Measurements from ENCODE around the gene SMG7. TPM values are rescaled to one million over a fixed set of nuclear protein-coding genes. Genes with fewer than 3 reads are reported as not detected.

Gene SMG7
- total RNA-seq, 1 experiment from 2014 or later, result 54.1 TPM

- POLR2A ChIA-PET, result no interaction called here
Observed at GRCh38 chr1:183566026-183566425, 93.7 kb downstream of the SMG7 start.

More at GRCh38 chr1:183566026-183566425, 93.7 kb downstream of the SMG7 start:
- DNase-seq (ENCODE audit: low read depth, low spot score) (no peak), ATAC-seq (no peak)
- Histone ChIP-seq H4K20me1 (ENCODE audit: insufficient read depth) (no peaks in the 10 kb centered on the region), H3K9ac (ENCODE audit: low read length) (no peak overlapping the region), H3K27me3 (ENCODE audit: insufficient read depth, low read length) (no peaks in the 10 kb centered on the region), H3K36me3 (ENCODE audit: control insufficient read depth in 1 of 2, insufficient read depth in 2 of 2, low read length in 2 of 2) (no peaks in the 10 kb centered on the region), H3K9me2 (ENCODE audit: insufficient read depth) (no peaks in the 10 kb centered on the region), H3K79me2 (ENCODE audit: insufficient read depth, low read length) (no peaks in the 10 kb centered on the region), H3K4me3 (replicated peaks in 1 of 2; ENCODE audit: low read depth in 1 of 2, low read length in 2 of 2) (no peak overlapping the region), H2AFZ (ENCODE audit: low read depth, low read length, poor library complexity, severe bottlenecking) (no peak overlapping the region), H3K4me2 (ENCODE audit: low read length) (no peak overlapping the region), H3K9me3 (ENCODE audit: control insufficient read depth in 1 of 2, insufficient read depth in 1 of 2, low read depth in 1 of 2, low read length in 2 of 2) (no peaks in the 10 kb centered on the region), H3K27ac (ENCODE audit: low read depth, low read length) (no peak overlapping the region), H3K4me1 (ENCODE audit: control insufficient read depth in 1 of 2, insufficient read depth in 2 of 2, low read length in 2 of 2) (peaks cover 4 to 7% of the 10 kb centered on the region in 2 experiments; a peak in 3 of 4 replicates)
- TF ChIP-seq JUND (IDR thresholded peaks at IDR 0.05), result no peak
- TF ChIP-seq CTCF (IDR thresholded peaks at IDR 0.05 in 2 of 3, conservative IDR thresholded peaks at IDR 0.05 in 1 of 3; ENCODE audit: borderline replicate concordance in 1 of 3, insufficient read depth in 1 of 3, low read depth in 2 of 3, low read length in 2 of 3), result no peak
- TF ChIP-seq SIN3A (IDR thresholded peaks at IDR 0.05; ENCODE audit: low read depth), result no peak
- TF ChIP-seq ELF1 (IDR thresholded peaks at IDR 0.05; ENCODE audit: borderline replicate concordance, low read depth), result no peak
- TF ChIP-seq POLR2AphosphoS5 (IDR thresholded peaks at IDR 0.05; ENCODE audit: low read depth, low read length), result no peak
- TF ChIP-seq CBX3 (IDR thresholded peaks at IDR 0.05; ENCODE audit: low read depth), result no peak
- no peak for TF ChIP-seq EZH2 (IDR thresholded peaks at IDR 0.05)
- TF ChIP-seq SRF (IDR thresholded peaks at IDR 0.05; ENCODE audit: low read depth), result no peak
- TF ChIP-seq EZH2phosphoT487 (IDR thresholded peaks at IDR 0.05; ENCODE audit: borderline replicate concordance), result no peak
- TF ChIP-seq CEBPB (IDR thresholded peaks at IDR 0.05; ENCODE audit: low read depth), result no peak
- TF ChIP-seq YY1 (IDR thresholded peaks at IDR 0.05; ENCODE audit: extremely low read depth, insufficient replicate concordance, low read depth, low read length), result no peak
- TF ChIP-seq RAD21 (IDR thresholded peaks at IDR 0.05; ENCODE audit: low read depth), result no peak
- no peak for TF ChIP-seq ATF3 (IDR thresholded peaks at IDR 0.05)
- no peak for TF ChIP-seq ZNF274 (IDR thresholded peaks at IDR 0.05; ENCODE audit: low read depth, low read length)
- TF ChIP-seq, protein P1, sequence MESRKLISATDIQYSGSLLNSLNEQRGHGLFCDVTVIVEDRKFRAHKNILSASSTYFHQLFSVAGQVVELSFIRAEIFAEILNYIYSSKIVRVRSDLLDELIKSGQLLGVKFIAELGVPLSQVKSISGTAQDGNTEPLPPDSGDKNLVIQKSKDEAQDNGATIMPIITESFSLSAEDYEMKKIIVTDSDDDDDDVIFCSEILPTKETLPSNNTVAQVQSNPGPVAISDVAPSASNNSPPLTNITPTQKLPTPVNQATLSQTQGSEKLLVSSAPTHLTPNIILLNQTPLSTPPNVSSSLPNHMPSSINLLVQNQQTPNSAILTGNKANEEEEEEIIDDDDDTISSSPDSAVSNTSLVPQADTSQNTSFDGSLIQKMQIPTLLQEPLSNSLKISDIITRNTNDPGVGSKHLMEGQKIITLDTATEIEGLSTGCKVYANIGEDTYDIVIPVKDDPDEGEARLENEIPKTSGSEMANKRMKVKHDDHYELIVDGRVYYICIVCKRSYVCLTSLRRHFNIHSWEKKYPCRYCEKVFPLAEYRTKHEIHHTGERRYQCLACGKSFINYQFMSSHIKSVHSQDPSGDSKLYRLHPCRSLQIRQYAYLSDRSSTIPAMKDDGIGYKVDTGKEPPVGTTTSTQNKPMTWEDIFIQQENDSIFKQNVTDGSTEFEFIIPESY (IDR thresholded peaks at IDR 0.05; ENCODE audit: extremely low read depth, insufficient replicate concordance, low read length), result no peak
- no peak for TF ChIP-seq EGR1 (IDR thresholded peaks at IDR 0.05; ENCODE audit: low read depth)
- BruUV-seq (replicated peaks), result no TSS peak
- ChIA-PET CTCF (interaction anchor here (1.7 kb wide), 1 partner anchor 14 kb away, joined by 3 read pairs; no protein-coding TSS in a partner anchor), RAD21 (ENCODE audit: low non-redundant PET in 1 of 2, low total read pairs in 2 of 2, uncharacterized antibody in 2 of 2, unreplicated experiment in 2 of 2) (no interaction called here)
- intact Hi-C loops (cut with micrococcal nuclease), result no loop called here
